Upper lobe of right lung (tissue), 1 donor: ENCODE data around the gene MTMR11. TPM values are rescaled to one million over a fixed set of nuclear protein-coding genes. Genes with fewer than 3 reads are reported as not detected.
A peak's percentile ranks its signal among the peaks of the same experiment; 100 is the strongest.

Source experiments
- ATAC-seq: fragments of 200-7000 bp; cut with Tn5 transposase; one replicate; pipeline ENCODE4 v1.9.1; 2020; ENCODE audit warnings: mild to moderate bottlenecking, moderate library complexity
- DNase-seq: peaks from one replicate; pipeline ENCODE4 v3.0.0-alpha.2; 2020
- H3K27ac ChIP-seq: fragments of 200-600 bp; one replicate; pipeline ENCODE4 v1.8.0; 2022
- H3K27me3 ChIP-seq: fragments of 200-600 bp; one replicate; pipeline ENCODE4 v1.8.0; 2022; ENCODE audit warnings: mild to moderate bottlenecking
- H3K36me3 ChIP-seq: fragments of 200-600 bp; one replicate; pipeline ENCODE4 v1.8.0; 2022
- H3K4me1 ChIP-seq: fragments of 200-600 bp; one replicate; pipeline ENCODE4 v1.8.0; 2022
- H3K4me3 ChIP-seq: fragments of 200-600 bp; one replicate; pipeline ENCODE4 v1.8.0; 2022; ENCODE audit warnings: mild to moderate bottlenecking
- H3K9me3 ChIP-seq: fragments of 200-600 bp; one replicate; pipeline ENCODE4 v1.8.0; 2022
- intact Hi-C: fragments of 100-400 bp; cut with DNase I; formaldehyde crosslinking; loops from one replicate; pipeline ENCODE4 v1.11.0; 2022
- total RNA-seq: library from RNA; stranded (reverse); fragmentation: NEBNext Ultra II Directional; extraction: Animal tissue kit (Norgen Biotek cat#: 25700); gene quantifications from one replicate; pipeline ENCODE4 v1.2.1, GENCODE V29; 2021
- TF ChIP-seq, protein P1 (sequence below): fragments of 200-600 bp; IDR thresholded peaks from one replicate; pipeline ENCODE4 v1.8.0; 2022; ENCODE audit warnings: antibody characterized with exemption
- donor health status: DM: no; HTN: yes; CAD: no; lungs with severe emphysema.

The MTMR11 gene
- total RNA-seq, 1 donor from 2014 or later, result 17.1 TPM

DNA sequence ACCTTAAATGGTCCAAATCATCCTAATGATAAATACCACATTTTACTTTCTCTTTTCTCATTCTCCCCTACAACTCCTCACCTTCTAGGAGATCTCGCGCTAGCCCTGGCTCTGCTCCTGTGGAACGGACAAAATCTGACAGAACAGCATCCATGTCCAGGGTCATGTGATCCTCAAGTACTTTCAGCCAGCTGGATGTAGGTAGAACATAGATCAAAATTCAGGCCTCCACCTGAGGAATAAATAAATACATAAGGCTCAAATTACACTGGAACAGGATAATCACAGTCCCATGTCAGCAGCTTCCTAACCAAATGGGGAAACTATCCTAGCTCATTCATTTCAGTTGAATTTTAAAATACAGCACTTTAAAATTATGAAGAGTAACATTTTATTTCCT is 40.7 kb upstream of the MTMR11 start:
- no peak for ATAC-seq
- intact Hi-C loops, result no loop called here
- Histone ChIP-seq H3K4me3 (no peak overlapping the region), H3K27ac (no peak overlapping the region), H3K36me3 (peaks cover 39% of the 10 kb centered on the region), H3K4me1 (peaks cover 7% of the 10 kb centered on the region), H3K27me3 (no peaks in the 10 kb centered on the region), H3K9me3 (no peaks in the 10 kb centered on the region)
- TF ChIP-seq, protein P1, sequence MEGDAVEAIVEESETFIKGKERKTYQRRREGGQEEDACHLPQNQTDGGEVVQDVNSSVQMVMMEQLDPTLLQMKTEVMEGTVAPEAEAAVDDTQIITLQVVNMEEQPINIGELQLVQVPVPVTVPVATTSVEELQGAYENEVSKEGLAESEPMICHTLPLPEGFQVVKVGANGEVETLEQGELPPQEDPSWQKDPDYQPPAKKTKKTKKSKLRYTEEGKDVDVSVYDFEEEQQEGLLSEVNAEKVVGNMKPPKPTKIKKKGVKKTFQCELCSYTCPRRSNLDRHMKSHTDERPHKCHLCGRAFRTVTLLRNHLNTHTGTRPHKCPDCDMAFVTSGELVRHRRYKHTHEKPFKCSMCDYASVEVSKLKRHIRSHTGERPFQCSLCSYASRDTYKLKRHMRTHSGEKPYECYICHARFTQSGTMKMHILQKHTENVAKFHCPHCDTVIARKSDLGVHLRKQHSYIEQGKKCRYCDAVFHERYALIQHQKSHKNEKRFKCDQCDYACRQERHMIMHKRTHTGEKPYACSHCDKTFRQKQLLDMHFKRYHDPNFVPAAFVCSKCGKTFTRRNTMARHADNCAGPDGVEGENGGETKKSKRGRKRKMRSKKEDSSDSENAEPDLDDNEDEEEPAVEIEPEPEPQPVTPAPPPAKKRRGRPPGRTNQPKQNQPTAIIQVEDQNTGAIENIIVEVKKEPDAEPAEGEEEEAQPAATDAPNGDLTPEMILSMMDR, result no peak
- DNase-seq, result no peak

DNA sequence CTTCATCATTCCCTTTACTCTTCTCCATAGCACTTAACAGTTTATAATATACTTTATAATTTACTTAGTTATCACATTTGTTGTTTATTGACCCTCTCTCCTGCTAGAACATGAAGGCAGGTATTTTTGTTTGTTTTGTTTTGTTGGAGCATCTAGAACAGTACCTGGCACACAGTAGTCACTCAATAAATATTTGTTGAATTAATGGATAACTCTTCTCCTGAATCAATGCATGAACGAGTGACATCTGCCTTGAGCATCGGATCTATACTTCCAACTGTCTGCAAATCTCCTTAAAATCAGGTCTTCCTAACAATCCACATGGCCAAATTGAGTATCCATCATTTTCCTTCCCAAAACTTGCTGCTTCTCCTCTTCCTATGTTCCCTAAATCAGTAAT is 35.9 kb upstream of the MTMR11 start:
- TF ChIP-seq, protein P1, result no peak
- H3K27me3 ChIP-seq, result no peaks in the 10 kb centered on the region
- no peak for ATAC-seq
- H3K9me3 ChIP-seq, result no peaks in the 10 kb centered on the region
- no peak overlapping the region for H3K4me3 ChIP-seq
- intact Hi-C loops, result no loop called here
- H3K27ac ChIP-seq, result no peak overlapping the region
- no peak for DNase-seq
- peaks cover 80% of the 10 kb centered on the region for H3K36me3 ChIP-seq
- H3K4me1 ChIP-seq, result no peaks in the 10 kb centered on the region

DNA sequence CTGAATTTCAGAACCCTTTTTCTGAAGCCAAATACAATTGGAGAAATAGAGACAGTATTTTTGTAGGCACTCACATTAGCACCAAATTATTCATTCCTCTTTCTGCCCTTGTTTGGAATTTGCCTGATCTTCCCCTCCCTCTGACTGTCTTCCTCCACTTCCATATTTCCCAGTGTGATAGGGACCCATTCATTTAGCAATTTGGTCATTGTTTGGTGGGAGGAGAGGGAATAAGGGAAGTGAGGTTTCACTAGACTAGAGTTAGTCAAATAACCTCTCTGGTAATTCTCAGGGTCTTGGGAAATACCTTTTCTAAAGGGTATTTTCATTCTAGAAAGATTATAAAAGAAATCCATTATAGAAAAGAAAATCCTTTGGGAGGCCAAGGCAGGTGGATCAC is 31.0 kb upstream of the MTMR11 start:
- peaks cover 83% of the 10 kb centered on the region for H3K36me3 ChIP-seq
- H3K27ac ChIP-seq, result no peak overlapping the region
- peaks cover 17% of the 10 kb centered on the region for H3K4me1 ChIP-seq
- no peaks in the 10 kb centered on the region for H3K27me3 ChIP-seq
- H3K9me3 ChIP-seq, result no peaks in the 10 kb centered on the region
- DNase-seq, result no peak
- peak; percentile 30 for ATAC-seq
- H3K4me3 ChIP-seq, result no peak overlapping the region
- TF ChIP-seq, protein P1, result no peak
- intact Hi-C loops, result no loop called here

DNA sequence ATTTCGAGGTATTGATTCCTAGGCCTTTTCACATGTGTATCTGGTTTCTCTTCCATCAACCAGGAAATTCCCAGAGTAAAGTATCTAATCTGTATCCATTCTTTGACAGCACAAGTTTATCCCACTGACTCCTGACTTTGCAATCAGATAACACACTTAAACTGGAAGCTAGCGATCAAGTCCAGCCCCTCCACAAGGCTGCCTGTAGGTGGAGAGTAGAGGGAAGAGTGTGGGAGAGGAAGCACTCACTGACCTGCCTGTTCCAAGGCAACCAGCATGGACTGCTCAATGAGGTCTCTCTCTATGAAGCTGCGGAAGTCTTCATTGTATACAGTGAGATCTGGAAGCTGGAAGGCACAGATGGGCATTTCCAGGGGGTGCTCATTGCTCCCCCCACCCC is 30.4 kb upstream of the MTMR11 start:
- TF ChIP-seq, protein P1, result no peak
- H3K27me3 ChIP-seq, result no peaks in the 10 kb centered on the region
- intact Hi-C loops, result no loop called here
- H3K36me3 ChIP-seq, result peaks cover 78% of the 10 kb centered on the region
- no peak for ATAC-seq
- peaks cover 22% of the 10 kb centered on the region for H3K4me1 ChIP-seq
- no peaks in the 10 kb centered on the region for H3K9me3 ChIP-seq
- H3K4me3 ChIP-seq, result no peak overlapping the region
- no peak overlapping the region for H3K27ac ChIP-seq
- no peak for DNase-seq

DNA sequence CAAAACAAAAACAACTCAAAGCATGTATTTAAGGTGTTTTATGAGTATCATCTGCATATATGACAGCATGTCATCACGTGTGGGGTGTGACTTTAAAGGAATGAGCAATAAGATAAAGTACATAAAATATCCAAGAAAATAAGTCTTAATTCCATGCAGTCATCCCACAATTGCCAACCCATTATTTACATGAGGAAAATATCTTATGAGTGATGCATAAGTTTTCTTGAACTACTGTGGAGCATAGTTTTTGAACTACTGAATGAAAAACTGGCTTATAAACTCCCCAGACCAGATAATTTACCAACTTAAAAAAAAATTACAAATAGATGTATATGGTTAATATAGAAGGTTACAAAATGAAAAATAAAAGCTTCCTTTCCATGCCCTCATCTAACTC is 29.7 kb upstream of the MTMR11 start:
- DNase-seq, result no peak
- Histone ChIP-seq H3K27ac (no peak overlapping the region), H3K9me3 (no peaks in the 10 kb centered on the region), H3K27me3 (no peaks in the 10 kb centered on the region), H3K36me3 (peaks cover 72% of the 10 kb centered on the region), H3K4me1 (peaks cover 22% of the 10 kb centered on the region), H3K4me3 (no peak overlapping the region)
- ATAC-seq, result no peak
- TF ChIP-seq, protein P1, result no peak
- intact Hi-C loops, result no loop called here

DNA sequence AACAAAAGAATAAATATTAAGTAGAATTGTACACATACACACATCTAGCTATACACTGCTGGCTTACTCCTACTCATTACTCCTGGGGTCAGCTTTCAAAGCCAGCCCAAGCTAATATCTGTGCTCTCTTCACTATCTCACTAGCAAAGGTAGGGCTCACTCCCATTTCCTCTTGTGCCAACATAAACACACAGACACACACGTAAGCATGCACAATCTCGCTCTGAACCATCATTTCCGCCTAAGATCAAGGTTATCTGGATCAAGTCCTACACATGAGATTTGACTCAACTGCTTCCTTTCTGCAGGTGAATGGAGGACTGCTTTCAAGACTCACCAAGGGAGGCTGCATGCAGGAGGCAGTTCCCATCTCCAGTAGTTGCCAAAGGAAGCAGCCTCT is 28.8 kb upstream of the MTMR11 start:
- DNase-seq, result no peak
- Histone ChIP-seq H3K36me3 (peaks cover 62% of the 10 kb centered on the region), H3K27ac (no peak overlapping the region), H3K9me3 (no peaks in the 10 kb centered on the region), H3K4me1 (peaks cover 22% of the 10 kb centered on the region), H3K27me3 (no peaks in the 10 kb centered on the region), H3K4me3 (no peak overlapping the region)
- TF ChIP-seq, protein P1, result no peak
- intact Hi-C loops, result no loop called here
- no peak for ATAC-seq
